Peyer's patch (tissue), 4 donors: ENCODE data around the gene GPC2.

ENCODE experiments used
- CTCF ChIP-seq, 6 experiments: fragments of 450-650 bp in 4 of 6; fragments of 200-600 bp in 2 of 6; sonication (generic) in 1 of 6; IDR thresholded peaks; one replicate each; pipeline ENCODE4 v1.5.1; 2017 to 2019; ENCODE audit warnings: antibody characterized with exemption in 6 of 6, mild to moderate bottlenecking in 3 of 6, moderate library complexity in 1 of 6
- POLR2A ChIP-seq, 2 donors: fragments of 450-650 bp; IDR thresholded peaks; one replicate each; pipeline ENCODE4 v1.5.1; 2017; ENCODE audit warnings: antibody characterized with exemption in 2 of 2, mild to moderate bottlenecking in 2 of 2, moderate library complexity in 2 of 2

- TF ChIP-seq CTCF (IDR thresholded peaks at IDR 0.05) (no peak), POLR2A (IDR thresholded peaks at IDR 0.05) (no peak)
Measured at GRCh38 chr7:100124301-100125230, 52.6 kb downstream of the GPC2 start.
